Hepatocyte (in vitro differentiated cells): ENCODE measurements around the gene PXDN.

ENCODE experiments used
- CTCF ChIP-seq: fragments of 200-600 bp; sonication (generic); IDR thresholded peaks from 2 replicates; pipeline ENCODE4 v1.5.1; 2016; ENCODE audit warnings: antibody characterized with exemption, mild to moderate bottlenecking; ENCODE audit not compliant: poor library complexity
- EZH2 ChIP-seq: fragments of 200-600 bp; sonication (generic); IDR thresholded peaks from 2 replicates; pipeline ENCODE4 v1.6.1; 2016; ENCODE audit warnings: antibody characterized with exemption, mild to moderate bottlenecking, borderline replicate concordance

GRCh38 chr2:1675633-1676032 lies 68.7 kb downstream of the PXDN start:
- TF ChIP-seq CTCF (no peak), EZH2 (no peak)
